GM12872 (cell line): ENCODE measurements around the gene TWSG1.

Source experiments
- TF ChIP-seq, protein P1 (sequence below): IDR thresholded peaks from 3 replicates; pipeline ENCODE4 v1.5.1; 2011; ENCODE audit warnings: low read depth, mild to moderate bottlenecking, low read length, moderate library complexity; ENCODE audit not compliant: insufficient read depth

Gene TWSG1

DNA sequence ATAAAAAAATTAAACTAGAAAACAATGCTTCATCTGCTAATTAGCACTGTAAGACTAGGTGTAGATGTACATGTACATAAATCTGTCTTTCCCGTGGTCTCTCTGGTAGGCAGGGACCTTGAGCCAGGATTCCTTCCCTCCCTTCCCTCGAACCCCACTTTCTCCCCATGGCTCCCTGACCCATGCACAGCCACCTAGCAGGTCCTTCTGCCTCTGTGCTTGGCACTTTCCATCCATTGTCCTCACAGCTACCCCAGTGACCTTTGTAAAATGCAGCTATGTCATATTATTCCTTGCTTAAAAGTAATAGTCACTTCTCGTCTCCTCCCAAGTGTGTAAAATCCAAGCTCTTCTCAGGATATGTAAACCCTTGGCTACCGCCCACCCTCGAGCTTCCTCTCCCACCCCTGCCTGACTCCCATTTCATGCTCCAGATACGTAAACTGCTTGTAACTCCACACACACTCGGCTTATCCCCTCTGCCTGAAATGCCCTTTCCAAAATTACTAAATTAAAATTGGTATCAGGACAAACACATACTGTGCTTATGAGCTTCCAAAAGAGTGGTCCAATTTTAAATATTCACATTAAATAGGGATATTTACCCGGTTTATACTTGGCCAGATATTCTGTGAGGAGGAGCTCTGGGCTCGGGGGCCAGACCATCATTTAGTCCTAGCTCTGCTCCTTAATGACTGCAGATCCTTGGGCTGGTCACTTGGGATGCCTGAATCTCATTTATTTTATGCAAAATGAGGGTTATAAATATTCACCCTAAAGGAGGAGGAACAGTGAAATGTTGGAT is 86.7 kb downstream of the TWSG1 start:
- TF ChIP-seq, protein P1, sequence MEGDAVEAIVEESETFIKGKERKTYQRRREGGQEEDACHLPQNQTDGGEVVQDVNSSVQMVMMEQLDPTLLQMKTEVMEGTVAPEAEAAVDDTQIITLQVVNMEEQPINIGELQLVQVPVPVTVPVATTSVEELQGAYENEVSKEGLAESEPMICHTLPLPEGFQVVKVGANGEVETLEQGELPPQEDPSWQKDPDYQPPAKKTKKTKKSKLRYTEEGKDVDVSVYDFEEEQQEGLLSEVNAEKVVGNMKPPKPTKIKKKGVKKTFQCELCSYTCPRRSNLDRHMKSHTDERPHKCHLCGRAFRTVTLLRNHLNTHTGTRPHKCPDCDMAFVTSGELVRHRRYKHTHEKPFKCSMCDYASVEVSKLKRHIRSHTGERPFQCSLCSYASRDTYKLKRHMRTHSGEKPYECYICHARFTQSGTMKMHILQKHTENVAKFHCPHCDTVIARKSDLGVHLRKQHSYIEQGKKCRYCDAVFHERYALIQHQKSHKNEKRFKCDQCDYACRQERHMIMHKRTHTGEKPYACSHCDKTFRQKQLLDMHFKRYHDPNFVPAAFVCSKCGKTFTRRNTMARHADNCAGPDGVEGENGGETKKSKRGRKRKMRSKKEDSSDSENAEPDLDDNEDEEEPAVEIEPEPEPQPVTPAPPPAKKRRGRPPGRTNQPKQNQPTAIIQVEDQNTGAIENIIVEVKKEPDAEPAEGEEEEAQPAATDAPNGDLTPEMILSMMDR, result no peak

GRCh38 chr18:9421901-9422327 is 87.3 kb downstream of the TWSG1 start:
- TF ChIP-seq, protein P1, result no peak

- TF ChIP-seq, protein P1, result no peak
Observed at GRCh38 chr18:9422816-9423519, 88.4 kb downstream of the TWSG1 start.

DNA sequence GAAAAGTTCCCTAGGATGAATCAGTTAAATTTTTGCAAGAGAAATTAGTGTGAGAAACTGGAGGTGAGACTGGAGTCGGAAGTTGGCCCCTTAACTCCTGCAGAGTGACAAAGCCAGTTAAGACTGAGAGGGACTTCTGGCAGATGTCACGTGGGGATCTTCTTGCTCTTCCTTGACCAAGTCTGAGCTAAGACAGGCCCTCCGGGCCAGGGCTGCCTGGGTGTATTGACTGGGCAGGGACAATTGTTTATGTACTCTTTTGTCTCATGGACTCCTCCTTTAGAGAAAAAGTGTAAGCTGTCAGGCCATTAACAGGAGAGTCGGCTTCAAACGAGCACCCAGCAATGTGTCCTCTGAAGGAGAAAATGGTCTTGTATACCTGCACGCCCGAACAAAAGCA is 92.2 kb downstream of the TWSG1 start:
- TF ChIP-seq, protein P1, result no peak

DNA sequence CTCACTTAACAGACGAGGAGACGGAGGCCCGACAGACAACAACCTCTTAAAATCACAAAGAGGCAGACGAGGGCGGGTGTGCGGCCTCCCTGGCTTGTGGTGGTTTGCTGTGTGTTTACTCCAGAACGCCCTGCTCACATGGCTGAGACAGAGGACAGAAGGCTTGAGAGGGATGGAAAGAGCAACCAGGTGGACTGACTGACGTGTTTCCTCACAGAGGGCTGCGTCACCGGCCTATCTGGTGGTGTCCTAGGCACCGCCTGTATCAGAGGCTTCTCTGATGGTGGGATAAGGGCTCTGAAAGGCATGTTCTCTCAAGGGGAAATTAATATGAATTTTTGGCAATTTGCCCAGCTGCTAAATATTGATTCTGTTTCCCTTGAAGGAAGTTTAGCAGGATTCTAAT is 93.7 kb downstream of the TWSG1 start:
- TF ChIP-seq, protein P1, result no peak

GRCh38 chr18:9428862-9429661 is 94.5 kb downstream of the TWSG1 start:
- TF ChIP-seq, protein P1, result no peak

- TF ChIP-seq, protein P1, result no peak
Observed at GRCh38 chr18:9429662-9429993, 95.1 kb downstream of the TWSG1 start.
